SJSA1 (cell line): Measurements from ENCODE around the gene ADH5. TPM values are rescaled to one million over a fixed set of nuclear protein-coding genes. Genes with fewer than 3 reads are reported as not detected.
"Not testable (repeated sequence)": the region's sequence is repeated elsewhere in the genome, so short reads cannot be mapped to it uniquely, and the experiment has no call there.

Experiments used
- DNase-seq, 2 experiments: peaks; one replicate each; pipeline ENCODE4 v3.0.0-alpha.2; 2015 to 2020; ENCODE audit warnings: low spot score in 2 of 2, low read depth in 1 of 2
- H3K27ac ChIP-seq: fragments of 250-450 bp; sonication (Bioruptor Pico); 2 replicates; pipeline ENCODE4 v1.5.1; 2020; ENCODE audit warnings: mild to moderate bottlenecking, moderate library complexity
- H3K27me3 ChIP-seq: fragments of 250-450 bp; sonication (Bioruptor Pico); replicated peaks from 2 replicates; pipeline ENCODE4 v1.5.1; 2020; ENCODE audit warnings: mild to moderate bottlenecking, moderate library complexity
- H3K36me3 ChIP-seq: fragments of 250-450 bp; sonication (Bioruptor Pico); 2 replicates; pipeline ENCODE4 v1.5.1; 2020; ENCODE audit warnings: mild to moderate bottlenecking
- H3K4me1 ChIP-seq: fragments of 250-450 bp; sonication (Bioruptor Pico); replicated peaks from 2 replicates; pipeline ENCODE4 v1.6.1; 2021; ENCODE audit warnings: mild to moderate bottlenecking
- H3K4me3 ChIP-seq: fragments of 250-450 bp; sonication (Bioruptor Pico); 2 replicates; pipeline ENCODE4 v1.5.1; 2020; ENCODE audit warnings: mild to moderate bottlenecking
- H3K9me3 ChIP-seq: fragments of 250-450 bp; sonication (Bioruptor Pico); replicated peaks from 2 replicates; pipeline ENCODE4 v1.5.1; 2020; ENCODE audit warnings: mild to moderate bottlenecking
- total RNA-seq: library from RNA; depleted of rRNA; stranded (reverse); fragments of >200 nt; shearing (Covaris generic); gene quantifications from 2 replicates; pipeline ENCODE4 v1.2.3, GENCODE V29; 2014; rRNA removed

The ADH5 gene
- total RNA-seq = 206 and 212 TPM in 2 replicates

GRCh38 chr4:99088481-99089365, at the start of gene ADH5:
Gene ADH5 (minus strand): TSS chr4:99088788. CDS start chr4:99088700, 88 bp downstream.
- Histone ChIP-seq H3K27me3 (no peaks in the 10 kb centered on the region), H3K9me3 (no peaks in the 10 kb centered on the region), H3K4me3 (peak within 1 kb of the TSS; percentile 63), H3K27ac (peak within 1 kb of the TSS; percentile 76), H3K4me1 (0 out of 2 replicates have a peak, but pooled peaks cover 8% of the 10 kb centered on the region), H3K36me3 (peaks cover 24% of the 10 kb centered on the region)
- peak; percentile 84 to 89 for DNase-seq

DNA sequence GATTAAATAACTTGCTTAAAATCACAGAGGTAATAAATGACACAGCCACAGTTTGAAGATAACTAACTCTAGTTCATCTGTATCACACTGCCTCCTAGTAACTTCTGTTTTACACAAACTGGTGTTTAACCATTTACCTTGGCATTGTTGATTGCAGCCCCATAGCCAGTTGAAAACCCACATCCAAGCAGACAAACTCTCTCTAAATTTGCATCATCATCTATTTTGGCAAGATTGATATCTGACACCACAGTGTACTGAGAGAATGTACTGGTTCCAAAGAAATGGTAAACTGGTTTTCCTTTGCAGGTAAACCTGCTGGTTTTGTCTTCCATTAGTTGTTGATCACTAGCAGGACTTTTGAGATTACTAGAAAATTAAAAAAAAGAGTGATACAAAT, 47.7 kb upstream of the ADH5 start:
- Histone ChIP-seq H3K36me3 (no peaks in the 10 kb centered on the region), H3K27me3 (no peaks in the 10 kb centered on the region), H3K27ac (no peak overlapping the region), H3K4me1 (no peaks in the 10 kb centered on the region), H3K9me3 (no peaks in the 10 kb centered on the region), H3K4me3 (no peak overlapping the region)
- DNase-seq = no peak

- H3K27ac ChIP-seq = no peak overlapping the region
- H3K36me3 ChIP-seq = no peaks in the 10 kb centered on the region
Measured at GRCh38 chr4:99135541-99136162, 47.1 kb upstream of the ADH5 start.

DNA sequence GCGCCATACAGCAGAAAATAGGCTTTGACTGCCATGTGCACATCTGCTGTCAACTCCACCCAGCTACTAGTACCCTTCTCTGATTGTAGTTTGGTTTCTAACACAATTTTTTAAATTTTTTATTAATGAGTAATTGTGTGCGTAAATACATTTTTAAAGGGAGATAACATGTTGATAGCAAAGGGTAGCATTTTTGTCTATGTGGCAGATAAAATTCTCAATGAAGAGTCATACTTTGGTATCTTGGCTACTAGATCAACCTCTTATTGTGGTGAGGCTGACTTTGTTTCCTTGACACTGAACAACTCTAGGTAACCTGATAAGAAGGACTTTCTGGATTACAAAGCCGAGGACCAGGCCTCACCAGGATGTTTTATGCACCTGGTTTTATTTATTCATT, 46.0 kb upstream of the ADH5 start:
- no peaks in the 10 kb centered on the region for H3K36me3 ChIP-seq
- H3K27me3 ChIP-seq = no peaks in the 10 kb centered on the region
- no peaks in the 10 kb centered on the region for H3K4me1 ChIP-seq
- H3K4me3 ChIP-seq = no peak overlapping the region
- no peak overlapping the region for H3K27ac ChIP-seq
- H3K9me3 ChIP-seq = no peaks in the 10 kb centered on the region
- no peak for DNase-seq

More at GRCh38 chr4:99135541-99136162, 47.1 kb upstream of the ADH5 start:
- no peaks in the 10 kb centered on the region for H3K9me3 ChIP-seq
- no peaks in the 10 kb centered on the region for H3K27me3 ChIP-seq
- H3K4me3 ChIP-seq = no peak overlapping the region
- no peaks in the 10 kb centered on the region for H3K4me1 ChIP-seq
- no peak for DNase-seq

- Histone ChIP-seq H3K27me3 (no peaks in the 10 kb centered on the region), H3K4me1 (no peaks in the 10 kb centered on the region), H3K9me3 (no peaks in the 10 kb centered on the region), H3K36me3 (no peaks in the 10 kb centered on the region), H3K4me3 (no peak overlapping the region), H3K27ac (no peak overlapping the region)
- DNase-seq = no peak
Measured at GRCh38 chr4:99131378-99131777, 42.8 kb upstream of the ADH5 start.

GRCh38 chr4:99126376-99126775, 37.8 kb upstream of the ADH5 start:
- H3K27me3 ChIP-seq = no peaks in the 10 kb centered on the region
- no peaks in the 10 kb centered on the region for H3K4me1 ChIP-seq
- no peak overlapping the region for H3K4me3 ChIP-seq
- H3K27ac ChIP-seq = no peak overlapping the region
- no peaks in the 10 kb centered on the region for H3K36me3 ChIP-seq
- no peak for DNase-seq
- H3K9me3 ChIP-seq = no peaks in the 10 kb centered on the region

DNA sequence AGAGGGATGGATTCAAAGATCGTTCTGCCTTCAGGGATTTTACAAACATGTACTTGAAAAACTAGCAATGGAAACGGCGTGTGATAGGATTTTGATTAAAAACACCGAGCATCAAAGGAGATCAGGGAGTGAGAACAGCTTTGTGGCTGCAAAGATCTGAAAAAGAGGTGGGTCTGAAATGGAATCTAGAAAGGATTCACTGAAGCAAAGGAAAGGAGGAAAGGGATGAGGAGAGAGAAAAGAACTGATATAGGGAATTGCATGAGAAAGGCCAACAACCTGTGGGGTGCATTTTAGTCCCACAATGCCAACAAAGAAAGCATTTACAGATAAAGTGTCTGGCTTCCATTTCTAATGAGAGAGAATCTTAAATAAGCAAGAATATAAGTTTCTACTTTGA, 32.4 kb upstream of the ADH5 start:
- Histone ChIP-seq H3K9me3 (no peaks in the 10 kb centered on the region), H3K27ac (no peak overlapping the region), H3K4me1 (no peaks in the 10 kb centered on the region), H3K27me3 (no peaks in the 10 kb centered on the region), H3K36me3 (no peaks in the 10 kb centered on the region), H3K4me3 (no peak overlapping the region)
- no peak for DNase-seq

- DNase-seq = no peak
- H3K9me3 ChIP-seq = no peaks in the 10 kb centered on the region
- no peaks in the 10 kb centered on the region for H3K4me1 ChIP-seq
- H3K36me3 ChIP-seq = no peaks in the 10 kb centered on the region
- H3K4me3 ChIP-seq = no peak overlapping the region
- H3K27me3 ChIP-seq = no peaks in the 10 kb centered on the region
- H3K27ac ChIP-seq = no peak overlapping the region
Measured at GRCh38 chr4:99120501-99120900, 31.9 kb upstream of the ADH5 start.

DNA sequence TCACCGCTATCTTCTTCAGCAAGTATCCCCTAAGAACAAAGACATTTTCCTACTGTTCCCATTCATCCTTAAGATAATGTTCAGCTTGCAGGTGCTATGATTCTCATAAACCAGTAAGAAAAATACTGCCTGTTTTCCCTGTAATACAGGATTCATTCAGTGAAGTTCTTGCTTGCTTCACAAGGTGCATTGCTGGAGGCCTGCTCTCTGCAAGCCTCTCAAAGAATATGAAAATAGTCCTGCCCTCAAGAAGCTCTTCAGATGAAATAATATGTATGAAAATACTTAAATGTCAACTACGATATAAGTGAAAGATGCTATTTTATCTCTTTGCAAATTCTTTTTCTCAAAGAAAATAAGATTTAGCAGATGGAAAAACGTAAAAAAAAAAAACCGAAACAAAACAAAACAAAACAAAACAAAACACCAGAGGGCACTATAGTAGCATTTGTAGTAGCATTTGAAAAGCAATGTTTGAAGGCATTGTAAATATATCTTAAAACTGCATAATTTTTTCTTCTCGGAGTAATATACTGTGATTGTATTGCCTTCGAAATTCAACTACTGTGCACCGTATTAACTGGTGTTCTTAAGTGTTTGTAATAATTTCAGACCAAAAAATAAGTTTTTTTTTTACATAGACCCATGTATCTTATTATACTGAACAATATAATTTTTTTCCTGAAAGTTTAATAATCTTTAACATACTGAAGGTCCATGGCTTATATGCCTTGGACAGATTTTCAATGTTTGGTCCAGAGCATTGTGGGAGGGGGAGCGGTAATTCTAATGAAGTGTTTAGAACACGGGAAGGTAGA, 29.5 kb upstream of the ADH5 start:
- Histone ChIP-seq H3K27ac (no peak overlapping the region), H3K36me3 (no peaks in the 10 kb centered on the region), H3K9me3 (no peaks in the 10 kb centered on the region), H3K4me3 (no peak overlapping the region), H3K4me1 (no peaks in the 10 kb centered on the region), H3K27me3 (no peaks in the 10 kb centered on the region)
- DNase-seq = peak in 1 of 2 experiments; percentile 18

- not testable (repeated sequence) for H3K4me3 ChIP-seq, DNase-seq, H3K27me3 ChIP-seq, H3K36me3 ChIP-seq, H3K9me3 ChIP-seq, H3K27ac ChIP-seq, H3K4me1 ChIP-seq
Measured at GRCh38 chr4:99117122-99117841, 28.7 kb upstream of the ADH5 start.

DNA sequence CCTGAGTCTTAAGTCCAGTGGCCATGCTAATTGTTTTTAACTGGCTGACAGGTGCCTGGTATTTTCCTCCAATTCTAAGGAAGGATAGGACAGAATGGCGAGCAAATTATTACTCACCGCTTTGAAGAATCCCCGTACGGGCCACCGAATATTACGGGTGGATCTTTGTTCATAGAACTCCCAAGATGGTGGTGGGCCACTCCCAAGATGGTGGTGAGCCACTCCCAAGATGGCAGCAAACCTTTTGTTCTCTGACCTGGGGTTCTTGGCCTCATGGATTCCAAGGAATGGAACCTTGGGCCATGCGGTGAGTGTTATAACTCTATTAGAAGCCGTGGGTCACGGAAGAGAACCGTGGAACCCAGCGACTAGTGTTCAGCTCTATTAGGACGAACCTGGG, 20.7 kb upstream of the ADH5 start:
- H3K36me3 ChIP-seq, H3K4me1 ChIP-seq, H3K27ac ChIP-seq, DNase-seq, H3K27me3 ChIP-seq, H3K4me3 ChIP-seq, H3K9me3 ChIP-seq: not testable (repeated sequence)

GRCh38 chr4:99104153-99104552, 15.6 kb upstream of the ADH5 start:
- no peaks in the 10 kb centered on the region for H3K27me3 ChIP-seq
- H3K36me3 ChIP-seq = no peaks in the 10 kb centered on the region
- H3K4me3 ChIP-seq = no peak overlapping the region
- H3K4me1 ChIP-seq = no peaks in the 10 kb centered on the region
- no peak overlapping the region for H3K27ac ChIP-seq
- no peaks in the 10 kb centered on the region for H3K9me3 ChIP-seq
- DNase-seq = no peak

DNA sequence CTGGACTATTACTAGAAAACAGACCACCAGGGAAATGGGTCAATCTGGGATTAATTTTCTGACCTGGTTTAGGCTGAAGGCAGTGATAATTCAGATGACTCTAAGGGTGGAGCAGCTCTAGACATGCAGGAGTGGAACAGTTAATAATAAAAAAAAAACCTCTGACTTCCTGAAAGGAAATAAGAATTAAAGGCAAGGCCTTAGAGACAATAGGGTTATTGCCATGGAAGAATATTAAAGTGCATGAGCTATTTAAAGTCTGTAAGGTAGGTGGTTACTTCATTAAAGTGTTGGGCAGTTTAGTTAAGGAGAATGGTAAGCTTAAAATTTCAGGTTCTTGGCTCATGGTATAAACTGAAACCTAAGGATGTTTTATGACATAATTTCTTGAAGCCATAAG, 14.6 kb upstream of the ADH5 start:
- no peak overlapping the region for H3K27ac ChIP-seq
- no peaks in the 10 kb centered on the region for H3K9me3 ChIP-seq
- H3K4me3 ChIP-seq = no peak overlapping the region
- H3K36me3 ChIP-seq = no peaks in the 10 kb centered on the region
- H3K4me1 ChIP-seq = no peaks in the 10 kb centered on the region
- H3K27me3 ChIP-seq = no peaks in the 10 kb centered on the region
- no peak for DNase-seq
